Measurements from ENCODE around the gene PRSS27.
"Not testable (repeated sequence)": the region's sequence is repeated elsewhere in the genome, so short reads cannot be mapped to it uniquely, and the experiment has no call there.

PRSS27 gene

GRCh38 chr16:2696601-2697250 is 23.3 kb downstream of the PRSS27 start:
- not testable (repeated sequence) for DNase-seq (ENCODE audit: low read depth)

- no peak for DNase-seq (ENCODE audit: low read depth)
These were observed 26.9 kb downstream of the PRSS27 start for GRCh38 chr16:2692948-2693651.

- DNase-seq (ENCODE audit: low read depth) = no peak
These were observed 27.6 kb downstream of the PRSS27 start for GRCh38 chr16:2692251-2692947.

- no peak for DNase-seq (ENCODE audit: low read depth)
These were observed 28.4 kb downstream of the PRSS27 start for GRCh38 chr16:2691491-2692248.

GRCh38 chr16:2690852-2691251 is 29.2 kb downstream of the PRSS27 start:
- DNase-seq (ENCODE audit: low read depth) = no peak

- DNase-seq (ENCODE audit: low read depth) = no peak
These were observed 29.8 kb downstream of the PRSS27 start for GRCh38 chr16:2689968-2690801.

GRCh38 chr16:2689422-2689821 is 30.6 kb downstream of the PRSS27 start:
- DNase-seq (ENCODE audit: low read depth) = not testable (repeated sequence)

GRCh38 chr16:2687531-2688308 is 32.3 kb downstream of the PRSS27 start:
- no peak for DNase-seq (ENCODE audit: low read depth)

- no peak for DNase-seq (ENCODE audit: low read depth)
These were observed 33.0 kb downstream of the PRSS27 start for GRCh38 chr16:2686912-2687507.

- not testable (repeated sequence) for DNase-seq (ENCODE audit: low read depth)
These were observed 33.9 kb downstream of the PRSS27 start for GRCh38 chr16:2686075-2686474.

GRCh38 chr16:2683041-2683440 is 37.0 kb downstream of the PRSS27 start:
- not testable (repeated sequence) for DNase-seq (ENCODE audit: low read depth)

GRCh38 chr16:2682209-2683021 is 37.6 kb downstream of the PRSS27 start, which contains the start of gene KCTD5:
Gene KCTD5, plus strand, starts transcription at chr16:2682523. Its CDS starts 26 bp downstream, at chr16:2682549.
- DNase-seq (ENCODE audit: low read depth) = peak; percentile 94

- not testable (repeated sequence) for DNase-seq (ENCODE audit: low read depth)
These were observed 39.7 kb downstream of the PRSS27 start for GRCh38 chr16:2680360-2680759.

- DNase-seq (ENCODE audit: low read depth) = not testable (repeated sequence)
These were observed 40.1 kb downstream of the PRSS27 start for GRCh38 chr16:2679902-2680301.

GRCh38 chr16:2678206-2678965 is 41.6 kb downstream of the PRSS27 start:
- not testable (repeated sequence) for DNase-seq (ENCODE audit: low read depth)

GRCh38 chr16:2676937-2677336 is 43.1 kb downstream of the PRSS27 start:
- not testable (repeated sequence) for DNase-seq (ENCODE audit: low read depth)

- no peak for DNase-seq (ENCODE audit: low read depth)
These were observed 44.3 kb downstream of the PRSS27 start for GRCh38 chr16:2675714-2676113.

GRCh38 chr16:2675021-2675420 is 45.0 kb downstream of the PRSS27 start:
- DNase-seq (ENCODE audit: low read depth) = no peak

Data from activated gamma-delta T cell treated with anti-CD3 and anti-CD28 coated beads, Interleukin-2, amount 50 U/mL, for 16 hours (primary cell).